ENCODE data around the gene SPATC1L. TPM values are rescaled to one million over a fixed set of nuclear protein-coding genes. Genes with fewer than 3 reads are reported as not detected.

SPATC1L gene
- total and polyA plus RNA-seq, 2 donors (not counting 3 experiments of a cell fraction or from before 2014, with no cell fraction given): 11.5 to 15.3 TPM

DNA sequence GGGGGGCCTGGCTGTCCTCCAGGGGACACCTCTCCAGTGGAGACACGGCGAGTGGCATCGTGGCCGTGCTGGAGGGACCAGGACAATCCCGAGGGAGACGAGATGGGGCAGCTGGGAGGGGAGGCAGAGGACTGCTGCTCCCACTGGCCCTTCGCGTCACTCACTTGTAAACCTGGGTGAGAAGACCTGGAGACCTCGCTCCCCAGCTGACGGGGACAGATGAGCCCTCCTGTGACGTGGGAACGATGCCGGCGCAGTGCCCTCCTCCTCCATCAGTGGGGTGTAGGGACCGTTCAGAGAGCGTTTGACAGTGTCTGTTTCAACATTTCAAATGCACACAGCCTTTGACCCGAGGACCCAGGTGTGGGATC, 4.6 kb downstream of the SPATC1L start:
- TF ChIP-seq MYC (IDR thresholded peaks at IDR 0.05; ENCODE audit: low read depth, low read length) (no peak), GATA2 (IDR thresholded peaks at IDR 0.05; ENCODE audit: insufficient read depth, insufficient read length, low read depth, low read length) (no peak), FOS (IDR thresholded peaks at IDR 0.05; ENCODE audit: borderline replicate concordance, insufficient read depth, low read length) (no peak), JUN (IDR thresholded peaks at IDR 0.05; ENCODE audit: borderline replicate concordance, insufficient read depth, insufficient read length, low read depth) (no peak), POLR2A (IDR thresholded peaks at IDR 0.05; ENCODE audit: low read depth, low read length) (no peak), POLR2AphosphoS5 (IDR thresholded peaks at IDR 0.05; ENCODE audit: insufficient read depth, low read depth, low read length) (no peak), EZH2 (IDR thresholded peaks at IDR 0.05; ENCODE audit: borderline replicate concordance, low read depth, low read length, severe bottlenecking) (no peak)
- TF ChIP-seq, protein P1, sequence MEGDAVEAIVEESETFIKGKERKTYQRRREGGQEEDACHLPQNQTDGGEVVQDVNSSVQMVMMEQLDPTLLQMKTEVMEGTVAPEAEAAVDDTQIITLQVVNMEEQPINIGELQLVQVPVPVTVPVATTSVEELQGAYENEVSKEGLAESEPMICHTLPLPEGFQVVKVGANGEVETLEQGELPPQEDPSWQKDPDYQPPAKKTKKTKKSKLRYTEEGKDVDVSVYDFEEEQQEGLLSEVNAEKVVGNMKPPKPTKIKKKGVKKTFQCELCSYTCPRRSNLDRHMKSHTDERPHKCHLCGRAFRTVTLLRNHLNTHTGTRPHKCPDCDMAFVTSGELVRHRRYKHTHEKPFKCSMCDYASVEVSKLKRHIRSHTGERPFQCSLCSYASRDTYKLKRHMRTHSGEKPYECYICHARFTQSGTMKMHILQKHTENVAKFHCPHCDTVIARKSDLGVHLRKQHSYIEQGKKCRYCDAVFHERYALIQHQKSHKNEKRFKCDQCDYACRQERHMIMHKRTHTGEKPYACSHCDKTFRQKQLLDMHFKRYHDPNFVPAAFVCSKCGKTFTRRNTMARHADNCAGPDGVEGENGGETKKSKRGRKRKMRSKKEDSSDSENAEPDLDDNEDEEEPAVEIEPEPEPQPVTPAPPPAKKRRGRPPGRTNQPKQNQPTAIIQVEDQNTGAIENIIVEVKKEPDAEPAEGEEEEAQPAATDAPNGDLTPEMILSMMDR (IDR thresholded peaks at IDR 0.05; ENCODE audit: extremely low read depth in 1 of 2, insufficient read depth in 1 of 2, low read depth in 1 of 2, low read length in 2 of 2): no peak
- TF ChIP-seq, protein P2, sequence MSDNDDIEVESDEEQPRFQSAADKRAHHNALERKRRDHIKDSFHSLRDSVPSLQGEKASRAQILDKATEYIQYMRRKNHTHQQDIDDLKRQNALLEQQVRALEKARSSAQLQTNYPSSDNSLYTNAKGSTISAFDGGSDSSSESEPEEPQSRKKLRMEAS (IDR thresholded peaks at IDR 0.05; ENCODE audit: insufficient read depth, insufficient read length): no peak
- Histone ChIP-seq H2AFZ (ENCODE audit: low read depth, low read length) (no peak overlapping the region), H3K27me3 (ENCODE audit: control insufficient read depth in 2 of 2, insufficient read depth in 2 of 2, low read length in 2 of 2) (peaks cover 0 to 11% of the 10 kb centered on the region in 2 experiments), H3K36me3 (ENCODE audit: control insufficient read depth in 2 of 2, extremely low read depth in 1 of 2, insufficient read depth in 2 of 2, low read length in 2 of 2) (no peaks in the 10 kb centered on the region), H3K79me2 (ENCODE audit: control insufficient read depth, insufficient read depth, low read length) (no peaks in the 10 kb centered on the region), H3K4me2 (ENCODE audit: insufficient read depth, low read length) (no peak overlapping the region), H3K4me3 (replicated peaks in 1 of 3; ENCODE audit: insufficient read depth in 1 of 3, low read depth in 1 of 3, low read length in 3 of 3) (no peak overlapping the region), H3K9me1 (replicated peaks; ENCODE audit: control insufficient read depth, extremely low read depth, insufficient read depth, low read length) (no peaks in the 10 kb centered on the region), H4K20me1 (replicated peaks; ENCODE audit: control insufficient read depth, extremely low read depth, insufficient read depth, low read length) (no peaks in the 10 kb centered on the region), H3K27ac (ENCODE audit: insufficient read depth, low read depth, low read length) (no peak overlapping the region), H3K9me3 (replicated peaks; ENCODE audit: control insufficient read depth, insufficient read depth, low read length) (no peaks in the 10 kb centered on the region), H3K4me1 (ENCODE audit: control insufficient read depth, extremely low read depth, insufficient read depth, low read length) (peaks cover under 1% of the 10 kb centered on the region), H3K9ac (replicated peaks; ENCODE audit: extremely low read depth, insufficient read depth, low read length) (no peak overlapping the region)
- intact Hi-C loops (cut with micrococcal nuclease) (no loop called here), dilution Hi-C loops (cut with MboI; ENCODE audit: extremely low pct_ligation_motif_present, low sequenced_read_pairs) (no loop called here)
- CTCF ChIA-PET: no interaction called here
- FAIRE-seq (no peak), DNase-seq (ENCODE audit: low read depth, low spot score) (no peak)
- POLR2A ChIA-PET: no interaction called here
- BruUV-seq (replicated peaks): no TSS peak
